Spinal cord (tissue), 10 donors: Measurements from ENCODE around the gene SLC9C2. TPM values are rescaled to one million over a fixed set of nuclear protein-coding genes. Genes with fewer than 3 reads are reported as not detected.
"Not testable (repeated sequence)": the region's sequence is repeated elsewhere in the genome, so short reads cannot be mapped to it uniquely, and the experiment has no call there.

Source experiments
- DNase-seq, 6 donors: peaks; one replicate each; pipeline versions ENCODE4 v3.0.0 to v3.0.0-alpha.2; 2013 to 2015; ENCODE audit warnings: low spot score in 6 of 6, low read depth in 4 of 6
- H3K27ac ChIP-seq: one replicate; pipeline ENCODE4 v1.5.1; 2013; ENCODE audit warnings: low read depth, low read length, control low read depth
- H3K27me3 ChIP-seq: one replicate; pipeline ENCODE4 v1.6.1; 2013; ENCODE audit warnings: low read length; ENCODE audit not compliant: control insufficient read depth, insufficient read depth
- H3K36me3 ChIP-seq: one replicate; pipeline ENCODE4 v1.6.1; 2013; ENCODE audit warnings: low read length; ENCODE audit not compliant: control insufficient read depth, insufficient read depth
- H3K4me1 ChIP-seq: one replicate; pipeline ENCODE4 v1.6.1; 2013; ENCODE audit warnings: low read length; ENCODE audit not compliant: control insufficient read depth, insufficient read depth
- H3K4me3 ChIP-seq: one replicate; pipeline ENCODE4 v1.5.1; 2013; ENCODE audit warnings: low read depth, low read length, control low read depth
- H3K9me3 ChIP-seq: one replicate; pipeline ENCODE4 v1.6.1; 2013; ENCODE audit warnings: low read length; ENCODE audit not compliant: control insufficient read depth, insufficient read depth
- WGBS: methylation state at CpG from one replicate; pipeline ENCODE4 v1.1.5; 2013; ENCODE audit warnings: missing lambda C conversion rate; ENCODE audit not compliant: insufficient coverage; 5-methylcytosine and 5-hydroxymethylcytosine counted together
- polyA plus RNA-seq, 2 donors: library from polyadenylated mRNA; unstranded; fragments of 120-200 nt; gene quantifications; one replicate each; pipeline ENCODE4 v1.2.1, GENCODE V29; 2013; ENCODE audit not compliant: insufficient read length in 2 of 2
- total RNA-seq, 2 donors: library from RNA; depleted of rRNA in 1 of 2; stranded (reverse); fragments of 120-200 nt in 1 of 2; fragments of >200 nt in 1 of 2; gene quantifications; one replicate each; pipeline versions ENCODE4 v1.2.3 to v1.2.4, GENCODE V29; 2013 to 2014
- donor health status: healthy.

Gene SLC9C2
- total and polyA plus RNA-seq, 4 donors = 0.79 to 1.9 (median 1.3) TPM

- WGBS = no CpG with 5 or more reads among the region's 8 CpGs
- not testable (repeated sequence) for DNase-seq
Measured at GRCh38 chr1:173493125-173493524, 109.7 kb downstream of the SLC9C2 start.

GRCh38 chr1:173491508-173491907 lies 111.4 kb downstream of the SLC9C2 start:
- DNase-seq = no peak
- WGBS = 100% methylated on average over 2 of the region's 2 CpGs
- no peak overlapping the region for H3K27ac ChIP-seq
- peaks cover 10% of the 10 kb centered on the region for H3K36me3 ChIP-seq
- no peaks in the 10 kb centered on the region for H3K4me1 ChIP-seq
- H3K27me3 ChIP-seq = no peaks in the 10 kb centered on the region
- H3K4me3 ChIP-seq = no peak overlapping the region
- H3K9me3 ChIP-seq = no peaks in the 10 kb centered on the region

More at GRCh38 chr1:173493125-173493524, 109.7 kb downstream of the SLC9C2 start:
- not testable (repeated sequence) for H3K9me3 ChIP-seq, H3K27me3 ChIP-seq, H3K4me3 ChIP-seq, H3K27ac ChIP-seq, H3K36me3 ChIP-seq, H3K4me1 ChIP-seq

- Histone ChIP-seq H3K4me1 (no peaks in the 10 kb centered on the region), H3K27me3 (no peaks in the 10 kb centered on the region), H3K27ac (no peak overlapping the region), H3K9me3 (no peaks in the 10 kb centered on the region), H3K4me3 (no peak overlapping the region), H3K36me3 (peaks cover 15% of the 10 kb centered on the region)
- DNase-seq = no peak
- 100% methylated on average over 2 of the region's 3 CpGs for WGBS
Measured at GRCh38 chr1:173489929-173490328, 112.9 kb downstream of the SLC9C2 start.

- 92% methylated on average over 3 of the region's 5 CpGs for WGBS
- H3K27ac ChIP-seq = no peak overlapping the region
- no peak for DNase-seq
Measured at GRCh38 chr1:173489149-173489600, 113.7 kb downstream of the SLC9C2 start.

GRCh38 chr1:173488001-173488400 lies 114.9 kb downstream of the SLC9C2 start:
- no peak for DNase-seq
- WGBS = no CpG with 5 or more reads among the region's 2 CpGs
- Histone ChIP-seq H3K4me1 (no peaks in the 10 kb centered on the region), H3K9me3 (no peaks in the 10 kb centered on the region), H3K4me3 (no peak overlapping the region), H3K36me3 (peaks cover 23% of the 10 kb centered on the region), H3K27me3 (no peaks in the 10 kb centered on the region), H3K27ac (no peak overlapping the region)

More at GRCh38 chr1:173489149-173489600, 113.7 kb downstream of the SLC9C2 start:
- Histone ChIP-seq H3K4me1 (no peaks in the 10 kb centered on the region), H3K27me3 (no peaks in the 10 kb centered on the region), H3K4me3 (no peak overlapping the region), H3K9me3 (no peaks in the 10 kb centered on the region), H3K36me3 (peaks cover 15% of the 10 kb centered on the region)

- peaks cover 23% of the 10 kb centered on the region for H3K36me3 ChIP-seq
- no peaks in the 10 kb centered on the region for H3K9me3 ChIP-seq
- 89% methylated on average over 6 of the region's 7 CpGs for WGBS
- no peak overlapping the region for H3K27ac ChIP-seq
- no peak overlapping the region for H3K4me3 ChIP-seq
- H3K4me1 ChIP-seq = no peaks in the 10 kb centered on the region
- DNase-seq = no peak
- no peaks in the 10 kb centered on the region for H3K27me3 ChIP-seq
Measured at GRCh38 chr1:173485401-173485800, 117.5 kb downstream of the SLC9C2 start.

- no peak overlapping the region for H3K4me3 ChIP-seq
- DNase-seq = no peak
- peaks cover 19% of the 10 kb centered on the region for H3K36me3 ChIP-seq
- H3K4me1 ChIP-seq = no peaks in the 10 kb centered on the region
- no peaks in the 10 kb centered on the region for H3K27me3 ChIP-seq
- H3K27ac ChIP-seq = no peak overlapping the region
- no CpG with 5 or more reads among the region's 2 CpGs for WGBS
- H3K9me3 ChIP-seq = no peaks in the 10 kb centered on the region
Measured at GRCh38 chr1:173484276-173484675, 118.6 kb downstream of the SLC9C2 start.

GRCh38 chr1:173482683-173483082 lies 120.2 kb downstream of the SLC9C2 start:
- Histone ChIP-seq H3K9me3 (no peaks in the 10 kb centered on the region), H3K4me1 (no peaks in the 10 kb centered on the region), H3K27me3 (no peaks in the 10 kb centered on the region), H3K36me3 (peaks cover 18% of the 10 kb centered on the region), H3K27ac (no peak overlapping the region), H3K4me3 (no peak overlapping the region)
- DNase-seq = no peak
- WGBS = no CpG with 5 or more reads among the region's 1 CpG

GRCh38 chr1:173481195-173481772 lies 121.6 kb downstream of the SLC9C2 start:
- H3K9me3 ChIP-seq = no peaks in the 10 kb centered on the region
- peaks cover 13% of the 10 kb centered on the region for H3K36me3 ChIP-seq
- no peaks in the 10 kb centered on the region for H3K27me3 ChIP-seq
- WGBS = 40% methylated on average over 1 of the region's 1 CpG
- no peak overlapping the region for H3K4me3 ChIP-seq
- H3K27ac ChIP-seq = no peak overlapping the region
- DNase-seq = no peak
- peaks cover under 1% of the 10 kb centered on the region for H3K4me1 ChIP-seq

GRCh38 chr1:173479649-173480048 lies 123.2 kb downstream of the SLC9C2 start:
- no peak overlapping the region for H3K27ac ChIP-seq
- no peak for DNase-seq
- H3K4me1 ChIP-seq = peaks cover 7% of the 10 kb centered on the region
- WGBS = 94% methylated on average over 2 of the region's 4 CpGs
- no peaks in the 10 kb centered on the region for H3K27me3 ChIP-seq
- peaks cover 7% of the 10 kb centered on the region for H3K36me3 ChIP-seq
- H3K9me3 ChIP-seq = no peaks in the 10 kb centered on the region
- H3K4me3 ChIP-seq = no peak overlapping the region
